GM19240 (cell line): ENCODE measurements around the gene MGAT4A.
"Not testable (repeated sequence)": the region's sequence is repeated elsewhere in the genome, so short reads cannot be mapped to it uniquely, and the experiment has no call there.

Experiments used
- DNase-seq: peaks from one replicate; pipeline ENCODE4 v3.0.0; 2011; ENCODE audit warnings: low spot score; ENCODE audit not compliant: insufficient read length

The MGAT4A gene

DNA sequence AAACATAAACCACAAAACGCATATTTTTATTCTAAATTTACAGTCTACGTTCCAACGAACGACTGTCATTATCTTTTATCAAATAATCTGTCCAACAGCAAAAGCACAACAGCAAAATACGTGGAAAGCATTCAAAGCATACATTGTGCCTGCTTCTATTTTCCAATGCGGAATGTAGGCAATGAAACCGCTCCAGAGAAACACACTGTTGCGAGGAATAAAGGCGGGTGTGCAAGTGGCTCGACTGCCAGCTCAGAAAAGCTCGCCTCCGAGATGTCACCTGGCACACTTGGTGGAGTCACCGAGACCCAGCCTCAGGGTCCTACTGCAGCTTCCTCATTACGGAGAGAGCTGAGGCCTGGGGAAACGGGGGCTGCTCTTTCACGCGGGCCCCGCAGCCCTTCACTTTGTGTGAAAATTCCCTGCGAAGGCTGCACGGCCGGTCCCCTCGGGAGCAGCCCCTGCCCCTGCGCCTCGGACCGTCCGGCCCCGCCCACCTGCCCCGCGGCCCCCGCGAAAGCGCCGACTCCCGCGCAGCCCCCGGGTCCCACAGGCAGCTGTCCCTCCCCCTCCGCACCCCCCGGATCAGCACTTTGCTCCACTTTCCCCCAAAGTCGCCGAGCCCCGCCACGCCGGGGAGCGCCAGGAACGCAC is 752 bp downstream of the MGAT4A start:
- DNase-seq = no peak

- no peak for DNase-seq
Measured at GRCh38 chr2:98729652-98730051, 1.3 kb downstream of the MGAT4A start.

GRCh38 chr2:98728088-98728718 is 2.7 kb downstream of the MGAT4A start:
- DNase-seq = not testable (repeated sequence)

- DNase-seq = no peak
Measured at GRCh38 chr2:98727369-98728087, 3.4 kb downstream of the MGAT4A start.

DNA sequence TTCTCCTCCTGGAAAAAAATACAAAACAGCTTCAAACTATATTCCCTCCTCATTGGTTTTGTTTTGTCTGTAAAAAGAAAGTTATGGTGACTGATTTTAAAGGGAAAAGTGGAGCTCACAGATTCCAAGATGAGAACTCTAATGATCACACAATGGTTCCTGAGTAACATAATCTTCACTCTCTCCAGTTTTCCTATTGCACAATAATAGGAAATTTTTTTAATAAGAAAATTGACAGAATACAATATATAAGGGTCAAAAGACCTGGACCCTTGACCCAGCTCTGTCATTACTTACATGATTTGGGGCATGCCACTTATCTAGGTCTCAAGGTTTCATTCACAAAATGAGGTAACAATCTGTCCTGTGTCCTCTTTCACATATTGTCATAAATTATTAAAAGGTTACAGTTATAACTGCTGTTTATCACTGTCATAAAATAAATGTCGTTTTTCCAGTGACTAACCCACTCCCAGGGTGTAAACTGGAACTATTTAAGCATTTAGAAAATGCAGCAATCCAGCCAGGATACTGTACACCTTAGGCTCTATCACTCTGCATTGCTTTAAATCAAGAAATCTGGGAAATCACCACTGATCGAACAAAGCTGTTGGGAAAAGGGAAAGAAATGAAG is 4.1 kb downstream of the MGAT4A start:
- DNase-seq = no peak

- DNase-seq = no peak
Measured at GRCh38 chr2:98726205-98726604, 4.7 kb downstream of the MGAT4A start.

GRCh38 chr2:98720286-98720685 is 10.6 kb downstream of the MGAT4A start:
- no peak for DNase-seq

GRCh38 chr2:98717621-98718020 is 13.3 kb downstream of the MGAT4A start:
- DNase-seq = no peak

GRCh38 chr2:98716786-98717185 is 14.1 kb downstream of the MGAT4A start:
- no peak for DNase-seq

GRCh38 chr2:98715812-98716451 is 15.0 kb downstream of the MGAT4A start:
- no peak for DNase-seq

DNA sequence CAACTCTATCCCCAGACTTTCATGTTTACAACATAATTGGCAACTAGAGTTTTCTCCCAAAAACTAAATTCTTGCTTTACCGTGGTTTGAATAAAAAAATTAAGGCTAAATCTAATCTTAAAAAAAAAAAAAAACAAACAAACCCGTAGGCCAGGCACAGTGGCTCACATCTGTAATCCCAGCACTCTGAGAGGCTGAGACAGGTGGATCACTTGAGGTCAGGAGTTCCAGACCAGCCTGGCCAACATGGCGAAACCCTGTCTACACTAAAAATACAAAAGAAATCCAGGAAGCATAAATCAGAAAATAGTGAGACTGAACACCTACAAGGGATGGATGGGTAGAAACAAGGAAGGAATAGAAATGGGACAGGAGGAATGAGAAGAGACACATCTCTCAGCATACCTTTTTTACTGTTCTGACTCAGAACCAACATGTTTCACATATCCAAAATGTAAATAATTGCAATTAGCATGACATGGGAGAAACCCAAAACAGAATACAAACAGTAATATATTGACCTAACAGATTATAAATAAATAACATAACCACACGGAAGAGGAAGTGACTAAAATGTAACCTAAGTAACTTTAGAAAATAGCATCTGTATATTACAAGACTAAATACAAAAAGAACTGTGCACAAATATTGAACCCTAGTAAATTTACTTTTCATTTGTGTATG is 17.5 kb downstream of the MGAT4A start:
- DNase-seq = no peak

DNA sequence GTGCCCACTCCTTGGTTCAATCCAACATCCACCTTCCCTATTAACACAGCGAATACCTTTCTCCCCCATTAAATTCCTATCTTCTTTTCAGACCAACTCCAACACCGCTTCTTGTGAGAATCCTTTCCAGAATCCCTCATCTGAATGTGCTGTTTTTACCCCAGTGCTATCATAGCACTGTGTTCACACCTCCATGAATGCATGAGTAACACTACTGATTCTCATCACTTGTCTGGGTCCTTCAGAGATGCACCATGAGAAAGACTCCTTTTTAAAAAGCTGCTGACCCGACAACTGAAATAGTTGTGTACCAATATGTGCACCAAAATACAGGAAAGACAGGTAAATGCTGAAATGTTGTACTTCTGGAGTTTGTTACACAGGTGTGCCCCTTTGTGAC is 18.8 kb downstream of the MGAT4A start:
- DNase-seq = no peak

DNA sequence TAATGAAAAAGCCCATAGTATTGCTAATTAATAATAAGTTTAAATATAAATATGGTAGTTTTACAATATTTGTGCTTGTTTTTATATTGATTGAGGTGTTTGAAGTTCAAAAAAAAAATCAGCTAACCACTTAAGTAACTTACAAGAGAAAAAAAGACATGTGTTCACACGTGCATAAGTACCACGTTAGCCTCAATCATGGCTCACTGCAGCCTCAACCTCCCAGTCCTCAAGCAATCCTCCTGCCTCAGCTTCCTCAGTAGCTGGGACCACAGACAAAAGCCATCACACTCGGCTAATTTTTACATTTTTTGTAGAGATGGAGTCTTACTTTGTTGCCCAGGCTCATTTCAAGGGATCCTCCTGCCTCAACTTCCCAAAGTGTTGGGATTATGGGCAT is 19.4 kb downstream of the MGAT4A start:
- no peak for DNase-seq

DNA sequence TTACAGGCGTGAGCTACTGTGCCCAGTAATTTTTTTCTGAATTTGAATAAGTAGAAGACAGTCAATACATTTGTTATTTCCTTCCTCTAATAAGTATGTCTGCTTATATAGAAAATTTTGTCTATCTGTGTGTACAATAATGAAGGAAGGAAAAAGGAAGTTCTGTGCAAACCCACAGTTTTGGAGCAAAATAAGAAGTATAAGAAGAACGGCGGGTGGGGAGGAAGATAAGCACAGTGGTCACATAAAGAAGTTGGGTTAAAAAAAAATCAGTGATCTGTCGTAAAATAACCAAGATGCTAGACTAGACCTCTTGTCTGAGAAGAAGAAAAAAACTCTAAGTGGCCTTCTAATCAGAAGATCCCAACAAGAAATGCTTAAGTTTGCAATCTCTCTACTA is 20.2 kb downstream of the MGAT4A start:
- no peak for DNase-seq

GRCh38 chr2:98709535-98709934 is 21.4 kb downstream of the MGAT4A start:
- no peak for DNase-seq

GRCh38 chr2:98708396-98709186 is 22.3 kb downstream of the MGAT4A start:
- no peak for DNase-seq

GRCh38 chr2:98706591-98706990 is 24.3 kb downstream of the MGAT4A start:
- no peak for DNase-seq

DNA sequence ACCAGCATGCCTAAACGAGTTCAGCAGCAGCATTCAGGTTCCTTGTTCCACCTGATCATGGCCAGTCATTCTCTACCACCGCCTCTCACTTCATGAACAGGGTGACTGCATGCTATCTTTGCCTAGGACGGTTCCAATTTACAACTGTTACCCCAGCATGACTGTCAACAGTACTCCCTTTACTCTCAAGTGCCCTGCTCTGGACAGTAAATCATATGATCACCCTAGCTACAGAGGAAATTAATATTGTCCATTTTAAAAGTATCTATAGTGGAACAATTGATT is 25.7 kb downstream of the MGAT4A start:
- DNase-seq = no peak

DNA sequence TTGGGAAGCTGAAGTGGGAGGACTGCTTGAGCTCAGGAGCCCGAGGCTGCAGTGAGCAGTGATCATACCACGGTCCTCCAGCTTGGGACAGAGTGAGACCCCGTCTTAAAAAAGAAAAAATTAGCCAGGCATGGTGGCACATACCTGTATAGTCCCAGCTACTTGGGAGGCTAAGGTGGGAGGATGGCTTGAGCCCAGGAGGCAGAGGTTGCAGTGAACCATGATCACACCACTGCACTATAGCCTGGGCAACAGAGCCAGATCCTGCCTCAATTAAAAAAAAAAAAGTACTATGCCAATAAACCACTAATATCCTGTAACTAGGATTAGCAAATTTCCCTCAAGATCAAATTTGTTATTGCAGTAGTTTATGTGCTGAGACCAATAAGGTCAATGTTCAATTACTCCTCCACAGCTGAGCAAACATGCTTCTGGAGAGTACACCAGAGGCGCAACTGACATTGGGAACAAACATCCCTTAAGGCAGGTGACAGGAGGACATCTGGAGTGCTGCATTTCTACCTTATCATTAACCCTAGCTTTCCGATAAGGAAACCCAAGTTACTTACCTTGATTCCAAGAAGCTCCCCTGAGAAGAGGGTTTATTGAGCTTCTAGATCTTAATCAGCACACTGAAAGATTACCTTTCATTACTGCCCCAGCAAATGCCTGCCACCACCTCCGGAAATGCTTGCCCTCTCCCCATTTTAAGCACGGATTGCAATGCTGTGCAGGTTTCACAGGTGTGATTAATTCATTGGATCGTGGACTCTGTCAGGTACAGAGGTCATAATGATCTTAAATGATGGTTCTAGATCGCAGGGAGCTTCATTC is 26.2 kb downstream of the MGAT4A start:
- DNase-seq = no peak

GRCh38 chr2:98703738-98704137 is 27.2 kb downstream of the MGAT4A start:
- DNase-seq = no peak
